T-helper 1 cell treated with Interleukin-12 subunit alpha and Interleukin-12 subunit beta and Interleukin-4 antibody, amounts not matched to agents 30 ng/mL and 1 ng/mL, for 36 hours (primary cell): Measurements from ENCODE around the gene SLK. TPM values are rescaled to one million over a fixed set of nuclear protein-coding genes. Genes with fewer than 3 reads are reported as not detected.

Experiments used
- intact Hi-C: fragments of 100-400 bp; cut with micrococcal nuclease; formaldehyde crosslinking; loops from one replicate; pipeline ENCODE4 v1.15.1; 2024
- total RNA-seq: library from RNA; stranded (reverse); gene quantifications from 2 replicates; pipeline ENCODE4 v1.2.3, GENCODE V29; 2022

The SLK gene
- total RNA-seq, 1 donor from 2014 or later: 31.2 TPM

DNA sequence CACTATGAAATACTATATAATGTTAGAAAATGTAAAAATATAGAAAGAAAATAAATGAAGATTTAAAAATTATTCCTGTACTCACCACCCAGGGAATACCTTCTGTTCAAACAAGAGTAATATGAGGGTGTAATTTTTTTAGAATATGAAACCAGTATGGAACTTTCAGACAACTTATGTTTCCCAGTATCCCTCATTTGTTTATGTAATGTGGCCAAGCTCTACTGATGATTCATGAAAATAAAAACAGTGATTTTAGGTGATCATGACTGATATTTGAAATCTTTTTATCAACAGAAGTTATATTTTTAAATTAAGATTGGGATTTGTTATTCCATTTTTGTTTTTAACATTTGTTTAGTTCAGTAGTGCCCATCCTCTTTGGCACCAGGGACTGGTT is 18.8 kb downstream of the SLK start:
- intact Hi-C loops: no loop called here

DNA sequence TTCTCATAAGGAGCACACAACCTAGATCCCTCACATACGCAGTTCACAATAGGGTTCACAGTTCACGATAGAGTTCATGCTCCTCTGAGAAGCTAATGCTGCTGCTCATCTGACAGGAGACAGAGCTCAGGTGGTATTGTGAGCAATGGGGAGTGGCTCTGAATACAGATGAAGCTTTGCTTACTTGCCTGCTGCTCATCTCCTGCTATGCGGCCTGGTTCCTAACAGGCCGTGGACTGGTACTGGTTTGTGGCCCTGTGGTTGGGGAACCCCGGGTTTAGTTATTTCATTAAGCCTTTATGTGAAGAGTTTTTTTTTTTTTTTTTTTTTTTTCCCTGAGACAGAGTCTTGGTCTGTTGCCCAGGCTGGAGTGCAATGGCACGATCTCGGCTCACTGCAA is 19.4 kb downstream of the SLK start:
- intact Hi-C loops: no loop called here

DNA sequence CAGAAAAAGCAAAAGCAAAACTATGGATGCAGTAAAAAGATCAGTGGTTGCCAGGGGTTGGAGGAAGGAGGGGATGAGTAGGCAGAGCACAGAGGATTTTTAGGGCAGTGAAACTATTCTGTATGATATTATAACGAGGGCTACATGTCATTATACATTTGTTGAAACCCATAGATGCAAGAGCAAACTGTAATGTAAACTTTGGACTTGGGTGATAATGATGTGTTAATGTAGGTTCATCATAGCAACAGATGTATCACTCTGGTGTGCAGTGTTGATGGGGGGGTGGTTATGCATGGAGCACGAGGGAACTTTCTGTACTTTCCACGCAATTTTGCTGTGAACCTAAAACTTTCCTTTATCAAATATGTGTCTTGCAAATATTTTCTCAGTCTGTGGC is 23.2 kb downstream of the SLK start:
- intact Hi-C loops: no loop called here

- intact Hi-C loops: no loop called here
These were observed 23.6 kb downstream of the SLK start for GRCh38 chr10:103990531-103990930.

- intact Hi-C loops: no loop called here
These were observed 24.6 kb downstream of the SLK start for GRCh38 chr10:103991393-103992128.

GRCh38 chr10:103995134-103995533 is 28.2 kb downstream of the SLK start:
- intact Hi-C loops: no loop called here

DNA sequence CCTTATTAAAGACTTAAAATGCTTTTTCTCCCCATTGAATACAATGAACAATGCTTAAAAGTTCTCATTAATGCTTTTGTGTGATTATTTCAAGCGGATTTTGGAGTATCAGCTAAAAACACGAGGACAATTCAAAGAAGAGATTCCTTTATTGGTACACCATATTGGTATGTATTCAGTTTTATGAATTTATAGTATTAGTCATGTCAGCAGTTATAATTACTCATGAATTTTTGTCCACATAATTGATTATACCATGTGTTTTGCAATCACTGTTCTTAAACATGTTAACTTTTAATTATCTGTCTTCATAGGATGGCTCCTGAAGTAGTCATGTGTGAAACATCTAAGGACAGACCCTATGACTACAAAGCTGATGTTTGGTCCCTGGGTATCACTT is 31.9 kb downstream of the SLK start:
- intact Hi-C loops: no loop called here

- intact Hi-C loops: loop anchor here (2.0 kb wide), 1 partner anchor 20 kb away; no protein-coding TSS in a partner anchor
These were observed 36.0 kb downstream of the SLK start for GRCh38 chr10:104002911-104003310.

DNA sequence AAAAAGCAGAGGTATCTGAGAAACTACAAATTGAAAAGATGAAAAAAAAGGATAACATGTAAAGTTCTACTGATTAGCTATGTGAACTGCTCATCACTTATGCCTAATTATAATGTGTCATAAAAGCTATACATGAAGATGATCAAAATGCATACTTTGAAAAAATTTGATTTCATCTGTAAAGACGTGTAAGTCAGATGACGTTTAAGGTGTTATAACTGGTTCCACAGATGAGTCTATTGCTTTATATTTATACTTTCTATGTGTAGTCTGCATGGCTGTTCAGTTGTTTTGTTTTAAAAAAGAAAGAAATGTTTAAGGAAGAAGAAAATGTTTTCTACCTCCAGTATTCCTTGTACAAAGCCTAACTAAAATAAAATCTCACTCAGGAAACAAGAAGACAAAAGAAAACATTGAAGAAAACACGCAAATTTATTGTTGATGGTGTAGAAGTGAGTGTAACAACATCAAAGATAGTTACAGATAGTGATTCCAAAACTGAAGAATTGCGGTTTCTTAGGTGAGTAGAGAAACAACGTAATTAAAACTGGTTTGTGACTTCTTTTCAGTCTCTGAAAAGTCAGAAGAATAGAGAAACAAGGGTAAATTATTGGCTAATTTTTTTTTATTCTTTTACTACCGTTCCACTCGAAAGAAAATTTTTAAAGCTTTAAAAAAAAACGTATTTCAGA is 38.4 kb downstream of the SLK start:
- intact Hi-C loops: loop anchor here (5.0 kb wide), 1 partner anchor 118 kb away; no protein-coding TSS in a partner anchor

DNA sequence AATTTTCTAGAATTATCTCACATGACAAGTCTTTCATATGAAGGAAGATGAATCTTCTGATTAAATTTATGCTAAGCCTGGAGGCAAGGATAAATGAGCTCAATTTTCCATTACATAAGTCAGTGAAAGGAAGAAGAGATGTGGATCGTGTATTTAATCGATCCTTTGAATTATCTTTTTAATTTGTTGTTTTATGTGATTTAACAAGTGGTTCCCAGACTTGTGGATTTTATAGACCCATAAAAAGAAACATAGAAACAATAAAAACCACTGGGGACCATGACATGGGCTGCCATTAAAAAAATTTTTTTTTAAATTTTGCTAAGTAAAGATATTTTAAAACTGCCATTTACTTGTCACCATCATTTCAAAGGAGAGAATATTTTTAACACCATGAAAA is 45.0 kb downstream of the SLK start:
- intact Hi-C loops: no loop called here

GRCh38 chr10:104013489-104013888 is 46.5 kb downstream of the SLK start:
- intact Hi-C loops: no loop called here

- intact Hi-C loops: no loop called here
These were observed 47.2 kb downstream of the SLK start for GRCh38 chr10:104014176-104014575.

DNA sequence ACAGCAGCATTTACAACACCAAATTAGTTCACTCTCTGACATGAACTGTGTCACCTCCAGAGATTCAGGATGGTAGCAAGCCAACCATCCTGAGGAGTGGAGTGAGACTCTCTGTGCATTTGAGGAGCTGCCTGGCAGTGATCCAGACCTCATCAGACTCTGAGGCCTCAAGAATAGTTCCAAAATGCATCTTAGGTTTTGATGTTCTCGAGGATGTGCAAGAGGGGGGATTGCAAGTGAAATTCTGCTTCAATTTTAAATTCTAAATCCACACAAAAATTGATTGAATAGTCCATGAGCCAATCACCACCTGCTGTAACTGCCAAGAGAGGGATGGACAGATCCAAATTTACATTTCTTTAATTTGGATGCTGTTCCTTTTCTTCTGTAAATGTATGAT is 49.7 kb downstream of the SLK start:
- intact Hi-C loops: no loop called here

- intact Hi-C loops: no loop called here
These were observed 51.5 kb downstream of the SLK start for GRCh38 chr10:104018471-104018870.

GRCh38 chr10:104020020-104020419 is 53.1 kb downstream of the SLK start:
- intact Hi-C loops: no loop called here

DNA sequence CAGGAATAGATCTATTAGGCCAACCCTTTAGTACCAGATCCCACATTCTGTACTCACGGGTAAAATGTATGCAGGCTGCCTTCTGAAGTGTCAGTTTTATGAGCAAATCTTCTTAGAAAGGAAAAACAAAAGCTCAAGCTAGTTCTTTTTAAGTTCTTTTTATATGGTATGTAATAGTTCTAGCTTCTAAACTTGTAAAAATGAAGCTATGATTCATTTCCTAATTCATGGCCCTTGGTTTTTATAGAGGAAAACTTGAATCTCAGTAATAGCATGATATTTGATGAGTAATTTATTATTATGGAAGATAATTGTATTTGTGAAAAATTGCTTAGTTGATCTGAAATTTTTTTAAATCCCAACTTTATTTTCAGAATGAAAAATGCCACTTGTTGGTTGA is 54.3 kb downstream of the SLK start:
- intact Hi-C loops: no loop called here

DNA sequence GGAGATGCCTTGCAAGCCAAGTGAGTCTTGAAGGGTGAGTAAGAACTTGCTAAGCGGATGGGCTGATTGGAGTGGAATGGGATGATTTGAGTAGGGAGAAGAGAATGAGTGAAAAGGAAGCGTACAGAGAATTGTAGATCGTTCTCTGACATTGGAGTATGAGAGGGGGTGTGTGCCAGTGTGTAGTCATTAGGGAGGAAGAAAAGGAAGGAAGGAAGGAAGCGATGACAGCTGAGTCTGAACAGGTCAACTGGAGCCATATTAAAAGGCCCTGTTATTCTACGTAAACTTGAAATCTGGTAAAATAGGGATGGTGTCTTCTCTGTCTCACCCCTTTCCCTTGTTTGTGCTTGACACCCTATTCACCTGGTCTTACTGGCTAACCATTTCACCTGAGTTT is 55.1 kb downstream of the SLK start:
- intact Hi-C loops: no loop called here

- intact Hi-C loops: no loop called here
These were observed 58.6 kb downstream of the SLK start for GRCh38 chr10:104025524-104025923.

- intact Hi-C loops: no loop called here
These were observed 59.8 kb downstream of the SLK start for GRCh38 chr10:104026762-104027161.

DNA sequence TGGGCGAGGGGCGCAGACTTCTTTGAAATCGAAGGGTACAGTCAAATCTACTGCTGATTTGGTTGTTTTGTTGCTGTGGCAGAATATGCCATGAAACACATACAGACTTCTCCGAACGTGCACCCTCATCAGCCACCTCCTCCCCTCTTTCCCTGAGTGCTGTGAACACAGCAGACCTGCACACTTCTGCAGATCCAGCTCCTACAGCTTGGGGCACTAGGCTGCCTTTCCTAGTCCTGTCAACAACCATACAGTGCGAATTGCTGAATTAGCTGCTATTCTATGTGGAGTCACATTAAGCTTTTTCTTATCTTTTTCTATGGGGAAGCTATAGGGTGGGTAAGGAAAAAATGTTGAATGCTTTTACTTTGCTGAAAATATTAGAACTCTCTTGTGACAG is 61.2 kb downstream of the SLK start:
- intact Hi-C loops: no loop called here

DNA sequence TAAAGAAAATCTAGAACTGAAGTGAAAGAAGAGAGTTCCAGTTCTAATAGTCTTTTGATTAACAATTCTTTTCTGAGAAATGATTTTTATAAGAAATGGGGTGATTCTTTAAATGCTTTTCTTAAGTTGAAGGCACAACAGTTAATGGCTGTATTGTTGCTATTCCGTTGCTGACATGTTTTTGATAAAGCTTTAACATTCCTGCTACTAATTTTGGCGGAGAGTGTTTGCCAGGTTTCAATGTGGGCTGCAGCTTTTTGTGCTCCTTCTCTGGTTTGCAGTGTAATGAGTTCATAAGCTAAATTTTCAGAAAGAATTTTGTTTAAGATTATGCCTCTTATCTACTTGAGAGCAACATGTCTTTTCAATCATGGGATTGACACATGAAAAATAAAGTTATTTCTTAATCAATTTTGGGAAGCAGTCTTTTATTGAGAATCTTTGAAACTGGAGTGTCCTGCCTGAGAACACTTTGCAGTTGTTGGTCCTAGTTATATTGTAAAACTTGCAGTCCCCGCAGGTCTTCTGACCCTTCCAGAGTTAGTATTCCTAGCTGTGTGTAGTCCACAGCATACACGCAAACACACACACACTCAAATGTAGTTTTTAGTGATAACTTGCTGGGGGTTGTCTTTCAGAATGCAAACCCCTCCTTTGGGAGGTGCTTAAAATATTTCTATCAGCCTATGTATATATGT is 62.0 kb downstream of the SLK start:
- intact Hi-C loops: no loop called here

DNA sequence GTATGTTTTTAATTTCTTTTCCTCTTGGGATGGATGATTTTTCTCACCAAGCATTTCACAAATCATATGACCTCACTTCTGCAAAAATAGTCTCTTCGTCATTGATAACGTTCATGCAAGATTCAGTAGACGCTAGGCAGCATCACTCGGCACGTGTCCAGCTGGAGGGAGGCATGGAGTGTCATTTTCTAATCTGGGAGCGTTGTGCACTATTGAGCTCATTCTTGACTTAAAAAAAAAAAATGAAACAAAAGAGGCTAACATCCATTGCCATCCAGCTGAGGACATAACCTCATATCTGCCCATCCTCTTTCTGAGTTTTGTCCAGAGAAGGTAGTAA is 62.6 kb downstream of the SLK start:
- intact Hi-C loops: no loop called here

GRCh38 chr10:104031631-104032030 is 64.7 kb downstream of the SLK start:
- intact Hi-C loops: no loop called here
